HG03175 (cell line): ENCODE measurements around the gene KLHDC1.
"Not testable (repeated sequence)": the region's sequence is repeated elsewhere in the genome, so short reads cannot be mapped to it uniquely, and the experiment has no call there.

Source experiments
- ATAC-seq: cut with Tn5 transposase; IDR thresholded peaks from one replicate; pipeline ENCODE4 v1.9.1; 2021; ENCODE audit warnings: mild to moderate bottlenecking, moderate library complexity; ENCODE audit not compliant: unreplicated experiment

Gene KLHDC1

GRCh38 chr14:49721733-49722435 lies 29.0 kb downstream of the KLHDC1 start:
- ATAC-seq: not testable (repeated sequence)

DNA sequence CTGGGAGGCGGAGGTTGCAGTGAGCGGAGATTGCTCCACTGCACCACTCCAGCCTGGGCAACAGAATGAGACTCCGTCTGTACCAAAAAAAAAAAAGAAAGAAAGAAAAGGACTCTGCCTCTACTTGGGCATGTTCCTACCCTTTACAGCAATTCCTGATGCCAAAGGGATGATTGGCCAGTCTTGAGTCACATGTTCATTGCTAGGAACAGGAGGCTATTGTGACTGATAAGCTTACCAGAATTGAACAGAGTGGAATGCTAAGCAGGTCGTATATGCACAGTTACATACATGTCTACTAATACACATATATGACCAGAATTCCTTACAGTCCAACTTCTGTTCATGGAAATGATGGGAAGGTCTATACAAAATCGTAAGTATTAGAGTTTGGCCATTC lies 34.3 kb downstream of the KLHDC1 start:
- ATAC-seq: no peak

GRCh38 chr14:49732896-49733295 lies 40.0 kb downstream of the KLHDC1 start:
- no peak for ATAC-seq

- no peak for ATAC-seq
Observed at GRCh38 chr14:49733836-49734235, 40.9 kb downstream of the KLHDC1 start.

DNA sequence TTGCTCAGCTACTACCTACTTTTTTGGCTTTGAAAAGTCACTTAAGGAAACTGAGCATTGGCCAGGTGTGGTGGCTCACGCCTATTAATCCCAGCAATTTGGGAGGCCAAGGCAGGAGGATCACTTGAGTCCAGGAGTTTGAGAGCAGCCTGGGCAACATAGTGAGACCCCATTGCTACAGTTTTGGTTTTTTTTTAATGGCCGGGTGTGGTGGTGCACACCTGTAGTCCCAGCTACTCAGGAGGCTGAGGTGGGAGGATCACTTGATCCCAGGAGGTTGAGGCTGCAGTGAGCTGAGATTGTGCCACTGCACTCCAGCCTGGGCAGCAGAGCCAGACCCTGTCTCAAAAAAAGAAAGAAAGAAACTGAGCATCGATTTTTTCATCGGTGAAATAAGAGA lies 42.7 kb downstream of the KLHDC1 start:
- not testable (repeated sequence) for ATAC-seq

DNA sequence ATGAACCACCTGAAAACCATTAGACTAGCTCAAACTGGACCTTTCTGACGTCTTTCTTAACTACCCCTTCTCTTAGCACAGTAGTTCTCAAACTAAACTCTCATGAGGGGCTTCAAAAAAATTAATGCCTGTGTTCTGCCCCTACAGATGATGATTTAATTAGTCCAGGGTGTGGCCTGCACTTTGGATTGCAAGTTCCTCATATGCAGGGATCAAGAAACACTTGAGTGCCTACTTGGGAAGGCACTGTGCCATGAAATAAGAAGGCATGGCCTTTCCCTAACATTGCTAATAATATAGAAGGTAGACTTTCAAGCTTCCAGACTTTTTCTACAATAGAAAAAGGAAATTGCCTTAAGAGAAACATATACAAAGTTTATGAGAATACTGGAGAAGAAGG lies 52.3 kb downstream of the KLHDC1 start:
- no peak for ATAC-seq

- not testable (repeated sequence) for ATAC-seq
Observed at GRCh38 chr14:49746476-49746875, 53.6 kb downstream of the KLHDC1 start.

GRCh38 chr14:49754570-49755097 lies 61.7 kb downstream of the KLHDC1 start:
- ATAC-seq: no peak

GRCh38 chr14:49755378-49755777 lies 62.5 kb downstream of the KLHDC1 start:
- no peak for ATAC-seq

DNA sequence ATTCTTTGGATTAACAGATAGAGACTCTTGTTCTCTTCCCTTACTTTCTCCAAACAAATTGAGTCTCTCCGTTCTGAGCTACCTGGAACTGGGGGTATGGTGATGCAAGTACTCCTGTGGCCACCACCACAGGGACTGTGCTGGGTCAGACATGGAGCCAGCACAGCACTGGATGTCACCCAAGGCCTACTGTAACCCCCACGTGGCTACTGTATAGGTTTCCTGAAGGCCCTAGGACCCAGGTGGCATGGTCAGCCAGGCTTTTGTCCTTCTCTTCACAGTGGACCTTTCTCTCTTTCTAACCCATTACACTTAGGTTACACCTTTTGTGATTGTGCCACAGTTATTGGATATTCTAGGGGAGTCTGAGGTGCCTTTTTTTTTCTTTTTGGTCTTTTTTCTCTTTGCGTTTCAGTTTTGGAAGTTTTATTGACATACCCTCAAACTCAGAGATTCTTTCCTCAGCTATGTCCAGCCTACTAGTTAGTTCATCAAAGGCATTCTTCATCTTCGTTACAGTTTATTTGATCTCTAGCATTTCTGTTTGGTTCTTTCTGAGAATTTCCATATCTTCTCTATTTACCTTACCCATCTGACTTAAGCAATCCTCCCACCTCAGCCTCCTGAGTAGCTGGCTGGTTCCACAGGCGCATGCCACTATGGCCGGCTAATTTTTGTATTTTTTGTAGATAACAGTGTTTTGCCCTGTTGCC lies 69.1 kb downstream of the KLHDC1 start:
- ATAC-seq: no peak

GRCh38 chr14:49766839-49767238 lies 73.9 kb downstream of the KLHDC1 start:
- no peak for ATAC-seq

DNA sequence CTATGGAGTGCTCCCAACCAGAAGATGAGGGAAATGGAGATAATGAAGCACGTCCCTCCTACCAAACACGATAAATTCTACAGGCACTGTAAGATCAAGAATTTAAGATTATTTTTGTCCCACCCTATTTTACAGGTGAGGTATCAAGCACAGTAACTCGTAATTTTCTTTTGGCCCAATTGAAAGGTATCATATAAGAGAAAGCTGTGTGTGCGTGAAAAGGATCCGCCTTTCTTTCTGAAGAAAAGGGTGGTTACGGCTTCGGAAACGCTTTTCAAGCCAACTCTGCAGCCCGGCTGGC lies 74.3 kb downstream of the KLHDC1 start:
- no peak for ATAC-seq

DNA sequence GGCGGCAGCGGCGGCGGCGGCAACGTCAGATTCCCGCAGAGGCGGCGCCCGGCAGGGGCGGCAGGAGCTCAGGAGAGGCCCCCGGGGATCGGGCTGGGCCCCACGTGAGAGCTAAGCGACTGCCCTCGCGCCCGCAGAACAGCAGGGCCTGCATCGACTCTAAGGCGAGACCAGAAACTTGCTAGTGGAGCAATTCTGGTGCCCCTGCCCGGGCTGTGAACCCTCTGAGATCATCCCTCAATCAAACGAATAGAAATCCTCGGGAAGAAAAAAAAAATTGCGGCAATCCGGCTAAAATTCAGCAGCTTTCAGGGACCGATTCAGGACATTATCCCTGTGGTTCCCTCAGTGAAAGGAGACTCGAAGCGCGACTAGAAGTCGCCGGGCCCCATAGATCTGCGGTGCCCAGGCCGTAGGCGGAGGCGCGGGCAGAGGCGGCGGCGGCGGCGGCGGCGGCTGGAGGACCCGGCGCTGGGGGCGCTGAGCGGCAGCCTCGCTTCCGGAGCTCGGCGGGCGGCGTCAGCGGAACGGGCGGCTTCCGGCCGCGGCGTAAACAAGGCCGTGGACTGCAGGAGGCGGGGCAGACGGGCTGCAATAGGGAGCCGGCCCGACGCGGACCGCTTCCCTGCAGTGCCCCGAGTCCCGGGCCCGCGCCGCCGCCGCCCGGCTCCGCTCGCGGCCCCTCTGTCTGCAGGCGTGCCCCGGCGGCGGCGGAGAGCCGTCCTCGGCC lies 74.8 kb downstream of the KLHDC1 start, which contains the start of gene KLHDC2:
TSS of gene KLHDC2 (plus strand) at position 583 of the 730 bp plus-strand sequence. CDS start 316 bp downstream, outside the sequence.
- peak; percentile 90 for ATAC-seq

DNA sequence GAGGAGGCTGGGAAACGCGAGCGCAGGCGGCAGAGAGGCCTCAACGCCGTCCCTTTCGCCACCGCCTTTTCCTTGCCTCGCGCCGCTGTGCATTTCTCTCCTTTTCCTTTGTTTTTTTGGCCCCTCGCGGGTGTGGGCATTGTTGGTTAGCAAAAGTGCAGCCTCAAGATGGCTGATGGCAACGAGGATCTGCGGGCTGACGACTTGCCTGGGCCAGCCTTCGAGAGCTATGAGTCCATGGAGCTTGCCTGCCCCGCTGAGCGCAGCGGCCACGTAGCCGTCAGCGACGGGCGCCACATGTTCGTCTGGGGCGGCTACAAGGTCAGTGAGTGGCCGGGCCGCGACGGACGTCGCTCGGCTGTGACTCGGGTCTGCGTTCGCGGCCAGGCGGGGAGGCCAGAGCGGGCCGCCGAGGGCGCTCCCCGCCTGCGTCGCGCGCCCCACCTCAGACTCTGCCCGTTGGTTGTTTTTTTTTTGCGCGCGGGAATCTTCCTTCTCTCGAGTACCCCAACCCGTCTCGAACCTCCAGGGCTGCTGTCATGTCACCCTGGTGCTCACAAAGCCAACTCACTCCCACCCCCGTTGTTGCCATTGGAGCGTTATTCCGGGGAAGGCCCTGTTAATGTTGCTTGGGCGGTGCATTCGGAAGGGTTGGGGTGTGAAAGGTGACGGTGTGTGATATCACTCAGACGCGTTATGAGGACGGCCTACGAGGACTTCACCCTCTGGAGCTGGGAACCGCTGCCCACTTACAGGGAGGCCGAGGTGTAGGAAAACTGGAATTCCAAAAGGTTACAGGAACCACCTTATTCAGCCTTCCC lies 75.6 kb downstream of the KLHDC1 start:
- peak; percentile 32 for ATAC-seq

GRCh38 chr14:49769171-49769570 lies 76.3 kb downstream of the KLHDC1 start:
- ATAC-seq: no peak

GRCh38 chr14:49769581-49770211 lies 76.8 kb downstream of the KLHDC1 start:
- ATAC-seq: no peak

GRCh38 chr14:49770212-49770817 lies 77.4 kb downstream of the KLHDC1 start:
- no peak for ATAC-seq

DNA sequence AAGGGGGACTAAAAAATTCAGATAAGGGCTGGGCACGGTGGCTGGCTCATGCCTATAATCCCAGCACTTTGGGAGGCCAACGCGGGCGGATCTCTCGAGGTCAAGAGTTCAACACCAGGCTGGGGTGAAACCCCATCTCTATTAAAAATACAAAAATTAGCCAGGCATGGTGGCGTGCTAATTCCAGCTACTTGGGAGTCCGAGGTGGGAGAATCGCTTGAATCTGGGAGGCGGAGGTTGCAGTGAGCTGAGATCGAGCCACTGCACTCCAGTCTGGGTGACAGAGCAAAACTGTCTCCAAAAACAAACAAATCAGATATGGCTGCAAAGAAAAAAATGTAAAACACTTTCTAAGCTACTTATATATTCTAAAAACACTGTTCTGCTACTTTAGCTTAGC lies 78.8 kb downstream of the KLHDC1 start:
- not testable (repeated sequence) for ATAC-seq

DNA sequence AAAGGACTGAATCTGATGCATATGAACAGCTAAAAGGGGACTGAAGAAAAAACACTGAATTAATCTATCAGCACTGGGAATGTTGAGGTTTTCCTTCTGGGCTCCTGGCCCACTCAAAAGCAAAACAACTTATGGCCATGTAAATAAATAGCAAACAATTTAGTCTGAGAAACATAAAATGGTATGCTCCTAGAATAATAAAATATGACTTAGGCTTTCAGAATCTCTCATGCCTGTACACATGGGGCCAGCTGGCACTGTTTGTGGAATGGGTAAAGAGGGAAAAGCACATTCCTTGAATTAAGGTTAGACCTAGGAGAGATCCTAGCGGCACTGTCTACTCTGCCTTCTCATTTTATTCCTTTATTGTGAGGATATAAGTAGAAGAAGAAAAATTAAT lies 81.2 kb downstream of the KLHDC1 start:
- no peak for ATAC-seq

GRCh38 chr14:49778421-49778820 lies 85.5 kb downstream of the KLHDC1 start:
- no peak for ATAC-seq
